ENCODE results near the gene ADGB. TPM values are rescaled to one million over a fixed set of nuclear protein-coding genes. Genes with fewer than 3 reads are reported as not detected.

Gene ADGB
- total and polyA plus RNA-seq, 9 of the 15 experiments (the other 6 are each of a cell fraction or from before 2014, with no cell fraction given) = not detected

DNA sequence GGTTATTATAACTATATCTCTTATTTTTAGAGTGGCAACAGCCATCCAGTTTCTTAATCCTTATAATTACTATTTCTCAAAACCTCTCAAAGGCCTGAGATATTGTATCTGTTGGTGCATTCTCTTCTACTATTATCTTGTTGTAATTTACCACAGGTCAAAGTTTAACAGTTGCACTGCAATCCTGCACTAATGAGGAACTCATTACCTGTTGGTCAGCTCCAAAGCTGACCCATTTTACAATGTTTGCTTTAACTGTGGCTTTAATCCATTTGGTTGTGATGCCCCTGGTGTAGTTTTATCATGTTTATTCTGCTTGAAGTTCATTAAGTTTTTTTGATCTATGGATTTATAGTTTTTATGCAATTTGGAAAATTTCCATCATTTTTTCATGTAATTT, 6.3 kb upstream of the ADGB start:
- no peak for FAIRE-seq

More for the DNA sequence above, 6.3 kb upstream of the ADGB start:
- intact Hi-C loops (cut with micrococcal nuclease) = no loop called here
- Histone ChIP-seq H3K27ac (ENCODE audit: extremely low read depth, low read depth, low read length) (no peak overlapping the region), H3K9ac (ENCODE audit: insufficient read depth in 1 of 2, low read depth in 2 of 2, low read length in 2 of 2) (no peak overlapping the region), H3K9me3 (replicated peaks; ENCODE audit: control insufficient read depth, insufficient read depth, low read depth, low read length) (no peaks in the 10 kb centered on the region), H3K4me3 (no peak overlapping the region), H3K79me2 (ENCODE audit: control insufficient read depth, insufficient read depth, low read length) (no peaks in the 10 kb centered on the region), H3K4me1 (replicated peaks in 1 of 2; ENCODE audit: control insufficient read depth in 2 of 2, insufficient read depth in 2 of 2, low read length in 2 of 2) (no peaks in the 10 kb centered on the region), H3K36me3 (ENCODE audit: control insufficient read depth, insufficient read depth, low read length) (no peaks in the 10 kb centered on the region), H4K20me1 (replicated peaks; ENCODE audit: control insufficient read depth, insufficient read depth, low read length) (no peaks in the 10 kb centered on the region), H3K27me3 (ENCODE audit: control insufficient read depth in 2 of 2, insufficient read depth in 2 of 2, low read length in 2 of 2) (0 out of 5 replicates have a peak, but pooled peaks cover 0 to 4% of the 10 kb centered on the region in 2 experiments), H2AFZ (ENCODE audit: low read depth, low read length) (no peak overlapping the region), H3K9me1 (ENCODE audit: control insufficient read depth, insufficient read depth, low read length) (no peaks in the 10 kb centered on the region), H3K4me2 (ENCODE audit: insufficient read depth, low read length) (no peak overlapping the region)
- no peak for TF ChIP-seq MNT (conservative IDR thresholded peaks at IDR 0.05)
- no peak for TF ChIP-seq ZNF174 (CRISPR knock-in tag; IDR thresholded peaks at IDR 0.05)
- TF ChIP-seq, protein P1, sequence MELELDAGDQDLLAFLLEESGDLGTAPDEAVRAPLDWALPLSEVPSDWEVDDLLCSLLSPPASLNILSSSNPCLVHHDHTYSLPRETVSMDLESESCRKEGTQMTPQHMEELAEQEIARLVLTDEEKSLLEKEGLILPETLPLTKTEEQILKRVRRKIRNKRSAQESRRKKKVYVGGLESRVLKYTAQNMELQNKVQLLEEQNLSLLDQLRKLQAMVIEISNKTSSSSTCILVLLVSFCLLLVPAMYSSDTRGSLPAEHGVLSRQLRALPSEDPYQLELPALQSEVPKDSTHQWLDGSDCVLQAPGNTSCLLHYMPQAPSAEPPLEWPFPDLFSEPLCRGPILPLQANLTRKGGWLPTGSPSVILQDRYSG (tag; conservative IDR thresholded peaks at IDR 0.05; ENCODE audit: low read depth) = no peak
- TF ChIP-seq CEBPG (CRISPR knock-in tag; IDR thresholded peaks at IDR 0.05) = no peak
- no peak for TF ChIP-seq CEBPG (tag; conservative IDR thresholded peaks at IDR 0.05 in 1 of 2, IDR thresholded peaks at IDR 0.05 in 1 of 2)
- in situ Hi-C loops (cut with MboI) = no loop called here
- ChIA-PET POLR2A (no interaction called here), CTCF (ENCODE audit: low intra/inter-chr PET ratio) (no interaction called here)
- ATAC-seq = no peak
- BruUV-seq (replicated peaks) = no TSS peak
- DNase-seq (ENCODE audit: extremely low read depth in 1 of 4, low spot score in 3 of 4) = no peak
